HepG2 (cell line): Measurements from ENCODE around the gene TAS2R50.

Source experiments
- RFX5 ChIP-seq: IDR thresholded peaks from 2 replicates; pipeline ENCODE4 v1.6.1; 2011; ENCODE audit warnings: low read depth, low read length, improper control_type of control experiment
- ZNF263 ChIP-seq: sonication (generic); formaldehyde crosslinking; IDR thresholded peaks from 2 replicates; pipeline ENCODE4 v1.4.0; 2020; ENCODE audit warnings: missing genetic modification reagents
- TF ChIP-seq, protein P1 (sequence below): sonication (generic); formaldehyde crosslinking; IDR thresholded peaks from 2 replicates; pipeline ENCODE4 v1.5.0; 2020; ENCODE audit warnings: mild to moderate bottlenecking, missing genetic modification reagents, moderate library complexity
- TF ChIP-seq, protein P2 (sequence below): sonication (generic); formaldehyde crosslinking; IDR thresholded peaks from 2 replicates; pipeline ENCODE4 v1.8.1; 2023; ENCODE audit warnings: missing genetic modification reagents, mild to moderate bottlenecking, borderline replicate concordance
- TF ChIP-seq, protein P3 (sequence below), 2 experiments: sonication (generic) in 1 of 2; formaldehyde crosslinking in 1 of 2; IDR thresholded peaks; 2 replicates each; pipeline versions ENCODE4 v1.5.1 to v1.6.1; 2011 to 2020; ENCODE audit warnings: borderline replicate concordance in 1 of 2, low read depth in 1 of 2, low read length in 1 of 2, mild to moderate bottlenecking in 1 of 2, missing genetic modification reagents in 1 of 2, moderate library complexity in 1 of 2

DNA sequence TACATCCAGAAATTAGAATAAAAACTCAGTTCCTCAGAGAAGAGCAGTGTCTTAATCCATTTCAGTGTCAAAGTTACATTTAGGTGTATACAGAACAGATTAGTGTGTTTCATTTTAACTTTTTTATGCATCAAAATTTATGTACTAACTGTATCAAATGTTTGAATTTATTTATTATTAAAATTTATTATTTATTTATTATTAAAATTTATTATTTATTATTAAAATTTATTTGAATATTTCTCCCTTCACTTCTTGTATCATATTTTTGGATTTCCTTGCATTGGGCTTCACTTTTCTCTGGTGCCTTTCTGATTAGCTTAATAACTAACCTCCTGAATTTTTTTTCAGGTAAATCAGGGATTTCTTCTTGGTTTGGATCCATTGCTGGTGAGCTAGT, 45.3 kb downstream of the TAS2R50 start:
- no peak for TF ChIP-seq RFX5
- TF ChIP-seq, protein P1, sequence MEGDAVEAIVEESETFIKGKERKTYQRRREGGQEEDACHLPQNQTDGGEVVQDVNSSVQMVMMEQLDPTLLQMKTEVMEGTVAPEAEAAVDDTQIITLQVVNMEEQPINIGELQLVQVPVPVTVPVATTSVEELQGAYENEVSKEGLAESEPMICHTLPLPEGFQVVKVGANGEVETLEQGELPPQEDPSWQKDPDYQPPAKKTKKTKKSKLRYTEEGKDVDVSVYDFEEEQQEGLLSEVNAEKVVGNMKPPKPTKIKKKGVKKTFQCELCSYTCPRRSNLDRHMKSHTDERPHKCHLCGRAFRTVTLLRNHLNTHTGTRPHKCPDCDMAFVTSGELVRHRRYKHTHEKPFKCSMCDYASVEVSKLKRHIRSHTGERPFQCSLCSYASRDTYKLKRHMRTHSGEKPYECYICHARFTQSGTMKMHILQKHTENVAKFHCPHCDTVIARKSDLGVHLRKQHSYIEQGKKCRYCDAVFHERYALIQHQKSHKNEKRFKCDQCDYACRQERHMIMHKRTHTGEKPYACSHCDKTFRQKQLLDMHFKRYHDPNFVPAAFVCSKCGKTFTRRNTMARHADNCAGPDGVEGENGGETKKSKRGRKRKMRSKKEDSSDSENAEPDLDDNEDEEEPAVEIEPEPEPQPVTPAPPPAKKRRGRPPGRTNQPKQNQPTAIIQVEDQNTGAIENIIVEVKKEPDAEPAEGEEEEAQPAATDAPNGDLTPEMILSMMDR (CRISPR knock-in tag), result no peak
- TF ChIP-seq, protein P2, sequence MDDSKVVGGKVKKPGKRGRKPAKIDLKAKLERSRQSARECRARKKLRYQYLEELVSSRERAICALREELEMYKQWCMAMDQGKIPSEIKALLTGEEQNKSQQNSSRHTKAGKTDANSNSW (CRISPR knock-in tag), result no peak
- TF ChIP-seq, protein P3, sequence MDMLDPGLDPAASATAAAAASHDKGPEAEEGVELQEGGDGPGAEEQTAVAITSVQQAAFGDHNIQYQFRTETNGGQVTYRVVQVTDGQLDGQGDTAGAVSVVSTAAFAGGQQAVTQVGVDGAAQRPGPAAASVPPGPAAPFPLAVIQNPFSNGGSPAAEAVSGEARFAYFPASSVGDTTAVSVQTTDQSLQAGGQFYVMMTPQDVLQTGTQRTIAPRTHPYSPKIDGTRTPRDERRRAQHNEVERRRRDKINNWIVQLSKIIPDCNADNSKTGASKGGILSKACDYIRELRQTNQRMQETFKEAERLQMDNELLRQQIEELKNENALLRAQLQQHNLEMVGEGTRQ (IDR thresholded peaks at IDR 0.05; ENCODE audit: low read depth, low read length), result no peak
- TF ChIP-seq, protein P3 (CRISPR knock-in tag; IDR thresholded peaks at IDR 0.05; ENCODE audit: borderline replicate concordance), result no peak
- no peak for TF ChIP-seq ZNF263 (CRISPR knock-in tag)
